Colonic mucosa (tissue), 4 donors: ENCODE measurements around the gene MEIOB. TPM values are rescaled to one million over a fixed set of nuclear protein-coding genes. Genes with fewer than 3 reads are reported as not detected.
"Not testable (repeated sequence)": the region's sequence is repeated elsewhere in the genome, so short reads cannot be mapped to it uniquely, and the experiment has no call there.

Source experiments
- DNase-seq: peaks from one replicate; pipeline ENCODE4 v3.0.0-alpha.2; 2020
- H3K27ac ChIP-seq: fragments of 200-600 bp; one replicate; pipeline ENCODE4 v1.8.0; 2021
- H3K27me3 ChIP-seq: fragments of 200-600 bp; one replicate; pipeline ENCODE4 v1.8.0; 2021
- H3K36me3 ChIP-seq: fragments of 200-600 bp; one replicate; pipeline ENCODE4 v1.8.0; 2021
- H3K4me1 ChIP-seq: fragments of 200-600 bp; one replicate; pipeline ENCODE4 v1.8.0; 2021; ENCODE audit warnings: mild to moderate bottlenecking
- H3K4me3 ChIP-seq: fragments of 200-600 bp; one replicate; pipeline ENCODE4 v1.8.0; 2021
- H3K9ac ChIP-seq, 2 donors: one replicate each; pipeline ENCODE4 v1.7.0; 2013; ENCODE audit warnings: control low read depth in 2 of 2, low read depth in 2 of 2, low read length in 2 of 2
- H3K9me3 ChIP-seq: fragments of 200-600 bp; one replicate; pipeline ENCODE4 v1.8.0; 2021
- CTCF ChIP-seq: fragments of 200-600 bp; IDR thresholded peaks from one replicate; pipeline ENCODE4 v1.8.0; 2022; ENCODE audit warnings: antibody characterized with exemption, mild to moderate bottlenecking
- intact Hi-C: fragments of 100-400 bp; cut with DNase I; formaldehyde crosslinking; loops from one replicate; pipeline ENCODE4 v1.14.1; 2022
- total RNA-seq, 2 donors: library from RNA; stranded (reverse); fragmentation: NEBNext Ultra II Directional in 1 of 2; extraction: Animal tissue kit (Norgen Biotek cat#: 25700) in 1 of 2; gene quantifications; one replicate each; pipeline ENCODE4 v1.2.1, GENCODE V29; 2021
- donor health status: healthy.
- donor health status: DM: no; HTN: no; CAD: no.
- donor health status: DM: no; HTN: no; CAD: no.

The MEIOB gene
- total RNA-seq, 2 donors from 2014 or later = 0.27 TPM; not detected in 1

GRCh38 chr16:1903845-1904840 lies 32.2 kb upstream of the MEIOB start:
- H3K27me3 ChIP-seq = no peaks in the 10 kb centered on the region
- H3K4me1 ChIP-seq = peaks cover 4% of the 10 kb centered on the region
- intact Hi-C loops = no loop called here
- no peaks in the 10 kb centered on the region for H3K36me3 ChIP-seq
- TF ChIP-seq CTCF = no peak
- no peak overlapping the region for H3K27ac ChIP-seq
- no peak overlapping the region for H3K9ac ChIP-seq
- no peaks in the 10 kb centered on the region for H3K9me3 ChIP-seq
- no peak for DNase-seq
- H3K4me3 ChIP-seq = no peak overlapping the region

GRCh38 chr16:1903220-1903574 lies 31.2 kb upstream of the MEIOB start:
- Histone ChIP-seq H3K9ac (no peak overlapping the region), H3K36me3 (no peaks in the 10 kb centered on the region), H3K4me1 (peaks cover 4% of the 10 kb centered on the region), H3K27ac (no peak overlapping the region), H3K27me3 (no peaks in the 10 kb centered on the region), H3K4me3 (no peak overlapping the region), H3K9me3 (no peaks in the 10 kb centered on the region)
- TF ChIP-seq CTCF = no peak
- intact Hi-C loops = no loop called here
- no peak for DNase-seq

GRCh38 chr16:1902547-1903219 lies 30.7 kb upstream of the MEIOB start:
- Histone ChIP-seq H3K27me3 (no peaks in the 10 kb centered on the region), H3K9me3 (no peaks in the 10 kb centered on the region), H3K27ac (no peak overlapping the region), H3K4me1 (peaks cover 4% of the 10 kb centered on the region), H3K9ac (no peak overlapping the region), H3K4me3 (no peak overlapping the region), H3K36me3 (no peaks in the 10 kb centered on the region)
- no peak for TF ChIP-seq CTCF
- DNase-seq = no peak
- intact Hi-C loops = no loop called here

GRCh38 chr16:1900452-1900774 lies 28.4 kb upstream of the MEIOB start:
- H3K4me3 ChIP-seq = no peak overlapping the region
- DNase-seq = no peak
- H3K4me1 ChIP-seq = peaks cover 4% of the 10 kb centered on the region
- no peak for TF ChIP-seq CTCF
- H3K9me3 ChIP-seq = no peaks in the 10 kb centered on the region
- no peaks in the 10 kb centered on the region for H3K27me3 ChIP-seq
- intact Hi-C loops = no loop called here
- peak overlapping the region; percentile 17 for H3K27ac ChIP-seq
- H3K9ac ChIP-seq = peak overlapping the region in 1 of 2 donors; percentile 61
- no peaks in the 10 kb centered on the region for H3K36me3 ChIP-seq

- no peak for TF ChIP-seq CTCF
- Histone ChIP-seq H3K4me1 (peaks cover 4% of the 10 kb centered on the region), H3K9me3 (no peaks in the 10 kb centered on the region), H3K9ac (peak overlapping the region in 1 of 2 donors; percentile 61), H3K27ac (peak overlapping the region; percentile 17), H3K36me3 (no peaks in the 10 kb centered on the region), H3K27me3 (no peaks in the 10 kb centered on the region), H3K4me3 (no peak overlapping the region)
- peak; percentile 71 for DNase-seq
- intact Hi-C loops = no loop called here
Measured at GRCh38 chr16:1899641-1900451, 27.9 kb upstream of the MEIOB start.

GRCh38 chr16:1897692-1898091 lies 25.7 kb upstream of the MEIOB start:
- H3K9ac ChIP-seq, H3K27ac ChIP-seq, H3K4me3 ChIP-seq, DNase-seq, H3K27me3 ChIP-seq, H3K4me1 ChIP-seq, intact Hi-C loops, H3K36me3 ChIP-seq, H3K9me3 ChIP-seq: not testable (repeated sequence)
